K562 treated with DMSO at 1 percent for 24 hours (cell line): Measurements from ENCODE around the gene CHMP3. TPM values are rescaled to one million over a fixed set of nuclear protein-coding genes. Genes with fewer than 3 reads are reported as not detected.

ENCODE experiments used
- total RNA-seq: library from RNA; unstranded; fragments of 300-600 nt; gene quantifications from 2 replicates; pipeline ENCODE4 v1.2.3, GENCODE V29; 2022; ENCODE audit warnings: low read depth; ENCODE audit not compliant: insufficient read depth

Gene CHMP3
- 20.2 and 25.0 TPM in 2 replicates for total RNA-seq

DNA sequence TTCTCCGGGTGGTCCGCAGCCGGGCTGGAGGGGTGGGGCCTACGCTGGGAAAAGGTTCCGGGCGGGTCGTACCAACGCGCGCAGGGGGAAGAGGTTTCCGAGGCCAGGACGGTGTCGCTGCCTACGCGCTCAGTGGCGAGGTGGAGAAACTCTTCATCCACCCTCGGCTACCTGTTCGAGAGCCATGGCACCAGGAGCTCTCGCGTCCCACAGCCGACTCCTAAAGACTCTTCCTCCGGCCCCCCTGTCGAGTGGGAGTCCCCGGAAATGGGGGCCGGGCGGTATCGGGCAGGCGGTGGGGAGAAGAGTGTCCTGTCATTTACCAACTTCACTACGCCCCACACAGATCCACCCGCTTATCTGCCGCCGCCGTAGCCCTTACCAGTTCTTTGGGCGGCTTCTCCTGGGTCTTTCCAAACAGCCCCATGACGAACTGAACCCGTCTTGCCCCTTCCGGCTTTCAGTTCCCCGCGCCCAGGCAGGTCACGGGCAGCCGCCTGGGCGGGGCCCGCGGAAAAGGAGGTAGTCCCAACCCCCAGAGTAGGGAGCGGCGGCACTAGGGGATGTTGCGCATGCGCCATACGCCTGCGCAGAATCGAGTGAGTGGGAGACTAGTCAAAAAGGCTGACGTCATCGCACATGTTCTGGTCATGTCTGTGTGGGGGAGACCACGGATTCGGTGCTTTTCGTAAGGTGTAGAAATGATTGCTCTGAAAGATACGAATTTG lies at the start of gene CHMP3:
Gene CHMP3 (minus strand): TSS at position 522 of the 728 bp plus-strand sequence. CDS start 95 bp downstream, at position 427.

Other genes starting within 250 kb of the CHMP3 start
- gene REEP1, start 225.8 kb downstream of the CHMP3 start, total RNA-seq = 0.22 TPM in 1 of 2 replicates, not detected in the other
- 25.0 and 32.3 TPM in 2 replicates for gene KDM3A, start 122.1 kb downstream of the CHMP3 start, total RNA-seq
- gene RNF103, start 60.4 kb upstream of the CHMP3 start, total RNA-seq = 13.5 and 14.7 TPM in 2 replicates
- gene RMND5A, start 156.8 kb upstream of the CHMP3 start, total RNA-seq = 15.6 and 18.7 TPM in 2 replicates
- gene CD8A, start 227.5 kb upstream of the CHMP3 start, total RNA-seq = not detected in 2 replicates